Stimulated activated naive CD8-positive, alpha-beta T cell treated with anti-CD3 and anti-CD28 coated beads, Interleukin-15, Interleukin-2, amounts not matched to agents 100 U/mL and 50 U/mL, for 24 hours (primary cell): Measurements from ENCODE around the gene TRPM2.
"Not testable (repeated sequence)": the region's sequence is repeated elsewhere in the genome, so short reads cannot be mapped to it uniquely, and the experiment has no call there.

ENCODE experiments used
- ATAC-seq: fragments of 150-1000 bp; cut with Tn5 transposase; one replicate; pipeline ENCODE4 v1.10.0; 2021
- DNase-seq: peaks from one replicate; pipeline ENCODE4 v3.0.0; 2021

TRPM2 gene

DNA sequence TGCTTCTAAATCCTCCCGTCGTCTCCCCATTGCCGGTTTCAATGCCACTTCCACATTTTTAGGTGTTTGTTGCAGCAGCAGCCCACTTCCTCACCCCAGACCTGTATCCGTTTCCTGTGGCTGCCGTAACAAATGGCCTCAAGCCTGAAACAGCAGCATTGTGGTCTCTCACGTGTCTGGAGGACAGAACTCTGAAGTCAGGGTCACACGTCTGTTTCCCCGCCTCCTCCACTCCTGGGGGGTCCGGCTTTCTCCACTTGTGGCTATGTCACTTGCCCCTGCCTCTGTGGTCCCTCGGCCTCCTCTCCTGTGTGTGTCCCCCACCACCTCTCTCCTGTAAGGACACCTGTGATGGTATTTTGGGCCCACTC lies 21.8 kb downstream of the TRPM2 start:
- ATAC-seq (no peak), DNase-seq (no peak)

DNA sequence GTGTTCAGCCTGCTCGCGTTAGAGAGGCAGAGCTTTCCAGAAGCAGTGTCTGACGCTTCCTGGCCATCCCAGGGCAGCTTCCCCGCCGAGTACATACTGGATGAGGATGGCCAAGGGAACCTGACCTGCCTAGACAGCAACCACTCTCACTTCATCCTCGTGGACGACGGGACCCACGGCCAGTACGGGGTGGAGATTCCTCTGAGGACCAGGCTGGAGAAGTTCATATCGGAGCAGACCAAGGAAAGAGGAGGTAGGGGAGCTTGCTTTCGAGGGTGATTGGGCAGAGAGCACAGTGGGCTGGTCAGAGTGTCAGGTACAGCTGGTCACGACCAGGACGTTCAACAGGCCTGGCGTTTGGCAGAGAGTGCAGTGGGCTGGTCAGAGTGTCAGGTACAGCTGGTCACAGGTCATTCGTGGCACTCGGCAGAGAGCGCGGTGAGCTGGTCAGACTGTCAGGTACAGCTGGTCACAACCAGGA lies 22.4 kb downstream of the TRPM2 start:
- no peak for ATAC-seq
- no peak for DNase-seq

DNA sequence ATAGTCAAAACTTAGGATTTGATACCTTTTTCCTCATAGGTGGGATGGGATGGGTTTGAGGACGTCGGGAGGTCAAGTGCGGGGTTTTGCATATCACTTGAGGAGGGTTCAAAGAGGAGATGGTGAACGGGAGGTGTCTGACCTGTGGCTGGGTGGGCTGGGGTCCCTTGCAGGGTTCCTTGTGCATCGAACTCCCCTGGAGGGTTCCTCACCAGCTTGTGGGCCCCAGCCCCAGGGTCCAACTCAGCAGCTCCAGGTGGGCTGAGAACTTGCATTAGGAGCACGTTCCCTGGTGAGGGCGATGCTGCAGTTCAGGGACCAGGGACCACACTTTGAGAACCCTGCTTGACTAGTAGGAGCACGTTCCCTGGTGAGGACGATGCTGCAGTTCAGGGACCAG lies 23.2 kb downstream of the TRPM2 start:
- ATAC-seq (no peak), DNase-seq (no peak)

DNA sequence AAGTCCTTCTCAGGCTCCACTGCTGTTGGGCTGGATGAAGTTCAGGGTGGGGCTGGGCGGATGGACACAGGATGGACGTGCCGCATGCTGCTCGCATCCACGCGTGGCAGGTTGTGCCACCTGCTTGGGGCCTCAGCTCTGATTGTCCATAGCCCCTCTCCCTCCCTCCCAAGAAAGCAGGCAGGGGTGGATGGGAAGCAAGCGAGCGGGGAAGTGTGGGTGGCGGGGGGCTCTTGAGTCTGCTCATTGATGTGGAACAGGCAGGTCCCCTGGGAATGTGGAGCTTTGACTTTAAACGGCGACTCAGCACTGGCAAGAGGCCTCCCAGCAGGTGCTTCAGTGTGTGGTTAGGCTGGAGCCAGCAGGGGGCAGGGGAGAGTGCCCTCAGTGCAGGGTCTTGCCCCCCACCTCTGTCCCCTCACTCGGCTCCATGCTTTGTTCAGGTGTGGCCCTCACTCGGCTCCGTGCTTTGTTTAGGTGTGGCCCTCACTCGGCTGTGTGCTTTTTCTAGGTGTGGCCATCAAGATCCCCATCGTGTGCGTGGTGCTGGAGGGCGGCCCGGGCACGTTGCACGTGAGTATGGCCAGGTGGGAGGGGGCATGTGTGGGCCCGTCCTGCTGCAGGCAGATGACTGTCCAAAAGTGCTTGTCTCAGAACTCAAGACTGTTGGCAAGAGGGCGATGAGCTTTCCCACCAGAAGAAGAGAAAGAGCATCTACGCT lies 23.9 kb downstream of the TRPM2 start:
- no peak for ATAC-seq
- no peak for DNase-seq

DNA sequence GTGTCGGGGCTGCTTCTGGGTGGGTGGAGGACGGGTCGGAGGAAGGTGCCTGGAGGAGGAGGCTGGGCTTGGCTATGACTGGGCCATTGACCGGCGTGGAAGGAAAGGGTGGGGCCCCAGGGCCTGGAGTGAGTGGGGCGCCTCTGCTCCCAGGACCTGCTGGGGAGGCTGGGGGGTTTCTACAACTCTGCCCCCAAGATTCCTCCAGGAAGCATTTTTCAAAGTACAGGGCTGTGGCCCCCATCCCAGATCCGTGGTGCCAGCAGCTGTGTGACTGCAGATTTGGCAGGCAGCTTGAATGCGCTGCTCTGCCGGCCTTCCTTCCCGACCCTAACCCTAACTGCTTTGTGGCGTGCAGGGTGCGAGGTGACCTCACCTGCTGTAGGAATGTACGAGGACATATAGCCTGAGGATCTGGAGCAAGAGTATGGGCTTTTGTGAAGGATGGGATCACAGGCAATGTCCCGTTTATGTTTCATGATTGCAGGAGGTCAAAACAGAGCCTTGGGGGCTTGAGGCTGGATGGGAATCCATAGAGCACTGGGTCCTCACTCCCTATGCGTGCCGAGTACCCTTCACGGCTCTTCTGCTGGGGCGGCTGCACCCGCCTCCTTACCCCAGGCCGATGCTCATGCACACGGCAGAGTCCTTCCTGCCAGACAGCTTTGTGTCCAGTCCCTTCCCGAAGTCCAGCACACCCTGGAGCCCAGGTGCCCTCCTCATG lies 24.7 kb downstream of the TRPM2 start:
- DNase-seq: no peak
- no peak for ATAC-seq

DNA sequence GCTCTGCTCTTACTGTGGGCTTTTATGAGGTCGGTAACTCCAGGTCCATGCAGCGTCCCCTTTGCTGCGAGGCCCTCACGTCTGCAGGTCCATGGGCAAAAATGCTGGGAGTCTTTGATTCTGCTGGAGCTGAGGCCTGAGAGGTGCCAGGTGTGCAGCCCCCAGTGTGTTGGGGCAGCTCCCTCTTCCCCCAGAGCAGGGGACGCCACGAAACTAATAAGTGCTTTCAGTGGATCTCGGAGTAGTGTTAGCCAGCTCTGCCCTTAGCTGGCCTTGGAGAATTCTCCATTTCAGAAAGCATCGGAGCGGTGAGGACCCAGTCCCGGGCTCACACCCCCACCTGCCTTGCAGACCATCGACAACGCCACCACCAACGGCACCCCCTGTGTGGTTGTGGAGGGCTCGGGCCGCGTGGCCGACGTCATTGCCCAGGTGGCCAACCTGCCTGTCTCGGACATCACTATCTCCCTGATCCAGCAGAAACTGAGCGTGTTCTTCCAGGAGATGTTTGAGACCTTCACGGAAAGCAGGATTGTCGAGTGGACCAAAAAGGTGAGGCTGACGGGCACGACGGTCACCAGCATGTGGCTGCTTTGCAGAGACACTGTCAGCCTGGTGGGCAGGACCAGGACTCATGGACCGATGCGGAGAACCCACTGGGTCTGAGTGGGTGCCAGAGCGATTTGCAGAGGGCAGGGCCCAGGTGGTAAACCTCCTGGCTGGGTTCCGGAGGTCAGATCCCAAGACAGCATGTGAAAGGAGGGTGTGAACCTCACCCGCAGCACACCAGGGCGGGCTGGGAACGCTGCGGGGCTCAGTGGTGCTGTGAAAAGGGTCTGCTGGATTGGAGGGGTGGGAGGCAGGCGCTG lies 25.5 kb downstream of the TRPM2 start:
- no peak for DNase-seq
- ATAC-seq: no peak

DNA sequence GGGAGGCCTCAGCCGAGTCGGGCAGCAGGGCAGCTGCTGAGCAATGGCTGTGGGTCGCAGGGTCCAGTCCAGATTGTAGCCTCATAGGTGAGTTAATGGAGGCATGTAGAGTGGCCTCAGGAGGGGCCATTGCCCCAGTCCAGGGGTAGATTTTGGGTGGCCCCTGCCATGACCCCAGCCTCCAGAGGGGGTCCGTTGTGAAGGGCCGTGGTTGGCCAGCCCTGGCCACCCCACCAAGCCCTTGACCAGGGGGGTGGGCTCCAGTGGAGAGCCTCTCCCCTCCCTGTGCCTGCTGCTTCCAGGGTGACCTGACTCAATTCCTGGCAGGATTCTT lies 26.1 kb downstream of the TRPM2 start:
- no peak for ATAC-seq
- no peak for DNase-seq

DNA sequence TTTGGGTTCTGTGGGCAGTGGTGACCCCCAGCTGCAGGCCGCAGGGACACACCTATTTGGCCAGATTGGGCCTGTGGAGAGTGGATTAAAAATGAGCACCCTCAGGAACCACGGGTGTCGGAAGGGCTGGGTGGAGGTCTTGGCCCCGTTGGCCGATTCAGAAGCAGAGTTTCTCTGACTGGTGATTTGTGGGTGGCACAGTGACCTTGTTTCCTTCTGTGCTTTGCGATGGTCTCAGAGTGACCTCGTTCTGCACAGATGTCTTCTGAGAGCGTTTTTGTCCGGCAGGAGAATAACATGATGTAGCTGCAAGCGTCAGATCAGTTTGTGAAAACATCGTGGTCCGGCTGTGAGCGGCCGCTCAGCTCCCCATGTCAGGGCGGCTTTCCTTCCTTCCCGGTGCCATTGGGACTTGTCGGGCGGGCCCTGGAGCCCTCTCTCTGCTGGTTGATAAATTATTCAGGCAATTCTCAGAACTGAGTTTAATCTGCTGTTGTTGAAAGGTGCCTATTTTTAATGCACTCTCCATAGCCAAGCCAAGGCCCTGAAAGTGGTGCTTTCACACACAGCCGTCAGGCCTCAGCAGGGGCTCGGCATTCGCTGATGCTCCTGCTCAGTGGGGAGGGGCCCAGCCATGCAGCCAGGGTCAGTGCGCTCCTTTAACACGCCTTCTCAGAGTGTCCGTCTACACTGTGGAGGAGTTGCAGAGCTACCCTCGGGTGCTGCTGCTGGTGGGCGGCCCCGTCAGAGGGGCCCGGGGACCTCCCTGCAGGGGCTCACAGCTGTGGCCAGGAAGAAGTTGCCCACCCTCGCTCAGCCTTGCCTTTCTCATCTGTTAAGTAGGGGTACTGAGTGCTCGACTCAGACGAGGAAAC lies 26.8 kb downstream of the TRPM2 start:
- ATAC-seq (no peak), DNase-seq (no peak)

DNA sequence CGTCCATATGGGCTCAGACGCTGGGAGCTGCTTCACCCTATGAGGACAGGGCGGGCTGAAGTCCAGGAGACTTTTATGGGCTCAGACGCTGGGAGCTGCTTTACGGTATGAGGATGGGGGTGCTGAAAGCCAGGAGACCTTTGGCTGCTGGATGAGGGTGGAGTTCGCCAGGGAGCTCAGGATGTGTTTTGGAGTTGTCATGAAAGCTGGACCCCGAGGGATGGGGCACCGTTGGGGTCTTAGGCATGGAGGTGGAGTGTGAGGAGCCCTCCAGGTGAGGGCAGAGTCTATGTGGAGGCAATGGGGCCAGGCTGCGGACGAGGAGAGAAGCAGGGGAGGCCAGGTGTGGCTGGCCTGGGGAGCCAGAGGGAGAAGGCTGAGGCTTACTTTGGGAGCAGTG lies 27.5 kb downstream of the TRPM2 start:
- no peak for DNase-seq
- ATAC-seq: no peak

DNA sequence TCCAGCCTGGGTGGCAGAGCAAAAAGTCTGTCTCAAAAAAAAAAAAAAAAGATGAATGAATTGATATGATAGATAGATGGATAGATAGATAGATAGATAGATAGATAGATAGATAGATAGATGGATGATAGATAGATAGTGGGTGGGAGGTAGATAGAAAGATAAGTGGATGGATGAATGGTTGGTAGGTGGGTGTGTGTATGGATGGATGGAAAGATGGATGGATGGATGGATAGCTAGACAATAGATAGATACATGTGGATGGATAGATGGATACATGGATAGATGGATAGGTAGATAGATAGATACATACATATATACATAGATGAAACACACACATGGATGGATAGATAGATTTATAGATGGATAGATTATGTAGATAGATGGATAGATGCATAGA lies 28.5 kb downstream of the TRPM2 start:
- no peak for ATAC-seq

DNA sequence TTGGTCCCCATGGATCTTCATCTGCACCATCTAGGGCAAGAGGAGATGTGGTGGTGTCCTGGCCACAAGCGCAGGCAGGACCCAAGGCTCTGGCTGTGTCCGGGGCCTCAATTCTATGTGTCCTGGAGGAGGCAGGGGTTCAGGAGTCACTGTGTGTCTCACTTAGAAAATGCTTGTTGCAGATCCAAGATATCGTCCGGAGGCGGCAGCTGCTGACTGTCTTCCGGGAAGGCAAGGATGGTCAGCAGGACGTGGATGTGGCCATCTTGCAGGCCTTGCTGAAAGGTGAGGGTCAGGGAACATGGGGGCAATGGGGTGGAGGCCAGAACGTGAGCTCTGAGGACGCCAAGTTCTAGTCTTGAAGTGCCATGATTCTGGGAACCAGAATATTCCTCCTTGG lies 29.1 kb downstream of the TRPM2 start:
- ATAC-seq (no peak), DNase-seq (no peak)

More for the DNA sequence above, 28.5 kb downstream of the TRPM2 start:
- DNase-seq: no peak

DNA sequence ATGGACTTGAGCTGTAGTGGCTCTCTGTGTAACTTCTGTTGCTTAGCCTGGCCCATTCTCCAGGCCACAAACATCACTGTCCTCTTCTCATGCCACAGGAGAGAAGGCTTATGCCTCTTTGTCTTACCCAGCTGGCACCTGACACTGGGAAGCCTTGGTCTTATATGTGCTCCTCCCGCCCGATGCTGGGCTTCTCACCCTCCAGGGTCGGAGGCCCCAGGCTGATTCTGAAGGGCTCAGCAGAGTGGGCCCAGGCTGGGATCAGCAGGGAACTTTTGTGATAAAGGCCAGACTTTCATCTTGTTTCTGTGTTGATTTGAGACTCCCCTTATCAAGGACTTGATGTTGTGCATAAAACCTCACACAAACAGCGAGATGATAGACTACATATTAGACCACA lies 29.8 kb downstream of the TRPM2 start:
- ATAC-seq (no peak), DNase-seq (no peak)

DNA sequence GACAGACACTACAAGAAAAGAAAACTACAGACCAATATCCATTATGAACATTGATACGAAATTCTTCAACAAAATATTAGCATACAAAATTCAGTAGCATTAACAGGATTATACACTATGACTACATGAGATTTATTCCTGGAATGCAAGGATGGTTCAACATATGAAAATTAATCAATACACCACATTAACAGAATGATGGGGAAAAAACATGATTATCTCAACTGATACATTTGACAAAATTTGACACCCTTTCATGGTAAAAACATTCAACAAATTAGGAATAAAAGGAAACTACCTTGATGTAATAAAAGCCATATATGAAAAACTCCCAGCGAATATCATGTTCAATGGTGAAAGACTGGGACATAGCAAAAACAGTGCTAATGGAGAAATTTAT lies 31.5 kb downstream of the TRPM2 start:
- no peak for ATAC-seq

DNA sequence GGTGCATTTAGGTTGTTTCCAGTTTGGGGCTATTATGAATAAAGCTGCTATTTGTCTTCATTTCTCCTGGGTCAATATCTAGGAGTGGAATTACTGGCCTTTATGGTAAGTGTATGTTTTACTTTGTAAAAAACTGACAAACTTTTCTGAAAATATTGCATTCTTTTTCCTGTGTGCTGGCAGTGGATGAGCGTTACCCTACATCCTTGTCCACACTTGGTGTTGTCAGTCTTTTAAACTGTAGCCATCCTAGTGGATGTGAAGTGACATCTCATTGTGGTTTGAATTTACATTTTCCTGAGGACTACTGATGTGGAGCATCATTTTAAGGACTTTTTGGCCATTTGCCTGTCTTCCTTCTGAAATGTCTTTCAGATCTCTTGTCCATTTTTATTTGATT lies 35.9 kb downstream of the TRPM2 start:
- DNase-seq: no peak

More for the DNA sequence above, 31.5 kb downstream of the TRPM2 start:
- DNase-seq: no peak

DNA sequence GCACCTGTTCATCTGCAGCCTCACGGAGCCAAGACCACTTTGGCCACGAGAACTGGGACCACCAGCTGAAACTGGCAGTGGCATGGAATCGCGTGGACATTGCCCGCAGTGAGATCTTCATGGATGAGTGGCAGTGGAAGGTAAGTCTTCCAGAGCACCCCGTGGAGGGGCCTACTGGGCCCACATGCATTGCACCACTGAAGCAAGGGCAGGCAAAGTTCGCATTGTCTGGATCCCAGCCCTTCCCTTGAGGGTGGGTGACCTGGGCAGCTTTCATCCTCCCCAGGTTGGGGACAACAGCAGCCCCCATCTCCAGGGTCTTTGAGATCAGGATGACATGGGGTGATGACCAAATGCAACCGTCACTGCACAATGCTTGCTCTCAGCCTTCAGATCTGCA lies 37.5 kb downstream of the TRPM2 start:
- DNase-seq (no peak), ATAC-seq (no peak)

More for the DNA sequence above, 35.9 kb downstream of the TRPM2 start:
- no peak for ATAC-seq

DNA sequence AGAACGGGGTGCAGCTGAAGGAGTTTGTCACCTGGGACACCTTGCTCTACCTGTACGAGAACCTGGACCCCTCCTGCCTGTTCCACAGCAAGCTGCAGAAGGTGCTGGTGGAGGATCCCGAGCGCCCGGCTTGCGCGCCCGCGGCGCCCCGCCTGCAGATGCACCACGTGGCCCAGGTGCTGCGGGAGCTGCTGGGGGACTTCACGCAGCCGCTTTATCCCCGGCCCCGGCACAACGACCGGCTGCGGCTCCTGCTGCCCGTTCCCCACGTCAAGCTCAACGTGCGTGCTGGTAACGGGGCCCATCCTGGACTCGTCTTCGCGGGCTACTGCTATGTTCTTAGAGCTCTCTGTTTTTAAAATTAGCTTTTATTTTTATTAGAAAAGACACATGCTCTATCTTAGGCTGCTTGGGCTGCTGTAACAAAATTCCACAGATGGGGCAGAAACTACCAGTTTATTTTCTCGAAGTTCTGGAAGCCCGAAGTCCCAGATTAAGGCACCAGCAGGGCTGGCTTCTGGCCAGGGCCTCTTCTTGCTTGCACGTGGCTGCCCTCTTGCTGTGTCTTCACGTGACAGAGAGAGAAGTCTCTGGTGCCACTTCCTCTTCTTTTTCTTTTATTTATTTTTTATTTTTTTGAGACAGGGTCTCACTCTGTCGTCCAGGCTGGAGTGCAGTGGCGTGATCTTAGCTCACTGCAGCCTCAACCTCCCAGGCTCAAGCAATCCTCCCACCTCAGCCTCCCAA lies 38.1 kb downstream of the TRPM2 start:
- DNase-seq: no peak
- no peak for ATAC-seq

DNA sequence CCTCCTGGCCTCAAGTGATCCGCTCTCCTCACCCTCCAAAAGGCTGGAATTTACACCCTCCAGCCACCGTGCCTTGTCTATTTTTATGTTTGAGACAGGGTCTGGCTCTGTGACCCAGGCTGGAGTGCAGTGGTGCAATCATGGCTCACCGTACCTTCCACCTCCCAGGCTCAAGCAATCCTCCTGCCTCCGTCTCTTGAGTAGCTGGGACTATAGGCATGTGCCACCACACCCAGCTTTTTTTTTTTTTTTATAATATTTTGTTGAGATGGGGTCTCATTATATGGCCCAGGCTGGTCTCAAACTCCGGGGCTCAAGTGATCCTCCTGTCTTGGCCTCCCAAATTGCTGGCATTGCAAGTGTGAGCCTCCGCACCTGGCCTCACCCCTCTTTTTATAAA lies 38.8 kb downstream of the TRPM2 start:
- ATAC-seq: no peak
- no peak for DNase-seq

DNA sequence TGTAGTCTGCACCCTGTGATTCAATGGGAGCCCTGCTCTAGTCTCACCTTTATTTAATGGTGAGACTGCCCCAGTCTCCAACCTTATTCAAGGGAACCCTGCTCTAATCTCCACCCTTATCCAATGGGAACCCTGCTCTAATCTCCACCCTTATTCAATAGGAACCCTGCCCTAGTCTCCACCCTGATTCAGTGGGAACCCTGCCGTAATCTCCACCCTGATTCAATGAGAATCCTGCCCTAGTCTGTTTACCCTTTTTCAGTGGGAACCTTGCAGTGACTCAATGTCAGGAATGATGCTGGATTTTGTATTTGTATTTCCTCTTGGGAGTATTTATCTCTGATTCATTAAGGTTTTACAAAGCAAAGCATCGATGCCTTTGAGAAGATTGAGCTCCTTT lies 39.5 kb downstream of the TRPM2 start:
- ATAC-seq (no peak), DNase-seq (no peak)

DNA sequence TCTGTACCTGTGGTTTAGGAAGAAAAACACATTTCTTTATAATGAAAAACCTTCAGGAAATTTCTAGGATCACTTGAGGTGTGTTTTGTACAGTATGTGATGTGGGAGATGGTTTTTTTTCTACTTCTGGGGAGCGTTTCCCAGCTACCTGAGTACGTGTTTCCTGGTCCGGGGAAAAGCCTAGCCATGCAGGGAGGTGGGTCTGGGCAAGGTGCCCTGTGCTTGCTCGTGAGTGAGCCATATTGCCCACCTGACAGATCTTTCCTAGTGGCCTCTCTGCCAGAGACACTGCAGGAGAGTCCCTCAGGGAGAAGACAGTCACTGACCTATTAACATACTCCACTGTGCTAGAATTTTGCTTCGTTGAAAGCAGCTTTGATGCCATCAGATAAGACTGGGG lies 41.3 kb downstream of the TRPM2 start:
- ATAC-seq: no peak
- no peak for DNase-seq

DNA sequence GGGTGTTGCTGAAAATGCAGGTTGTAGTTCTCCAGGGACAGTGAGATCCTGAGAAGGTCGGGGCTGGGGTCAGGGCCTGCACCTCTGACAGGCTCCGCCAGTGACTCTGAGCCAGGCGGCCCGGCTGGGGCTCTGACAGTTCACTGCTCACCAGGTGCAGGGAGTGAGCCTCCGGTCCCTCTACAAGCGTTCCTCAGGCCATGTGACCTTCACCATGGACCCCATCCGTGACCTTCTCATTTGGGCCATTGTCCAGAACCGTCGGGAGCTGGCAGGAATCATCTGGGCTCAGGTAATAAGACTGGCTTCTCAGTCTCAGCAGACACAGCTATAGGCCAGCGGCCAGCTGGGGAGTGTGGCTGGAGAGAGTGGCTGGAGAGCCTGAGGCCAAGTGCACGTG lies 41.8 kb downstream of the TRPM2 start:
- no peak for ATAC-seq
- no peak for DNase-seq

DNA sequence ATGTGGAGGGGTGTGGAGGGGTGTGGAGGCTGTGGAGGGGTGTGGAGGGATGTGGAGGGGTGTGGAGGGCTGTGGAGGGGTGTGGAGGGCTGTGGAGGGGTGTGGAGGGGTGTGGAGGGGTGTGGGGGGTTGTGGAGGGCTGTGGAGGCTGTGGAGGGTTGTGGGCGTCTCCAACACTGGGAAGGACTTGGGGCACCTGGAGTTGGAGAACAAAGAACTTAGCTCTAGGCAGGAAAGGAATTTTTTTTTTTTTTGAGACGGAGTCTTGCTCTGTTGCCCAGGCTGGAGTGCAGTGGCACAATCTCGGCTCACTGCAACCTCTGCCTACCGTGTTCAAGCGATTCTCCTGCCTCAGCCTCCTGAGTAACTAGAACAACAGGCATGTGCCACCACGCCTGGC lies 43.4 kb downstream of the TRPM2 start:
- DNase-seq, ATAC-seq: not testable (repeated sequence)
